ENCODE results near the gene GZMM.
A peak's percentile ranks its signal among the peaks of the same experiment; 100 is the strongest.

GZMM gene

GRCh38 chr19:512547-513365 is 31.1 kb upstream of the GZMM start:
- DNase-seq (ENCODE audit: low read depth), result no peak

- no peak for DNase-seq (ENCODE audit: low read depth)
Observed at GRCh38 chr19:513368-514165, 30.3 kb upstream of the GZMM start.

- no peak for DNase-seq (ENCODE audit: low read depth)
Observed at GRCh38 chr19:514166-514663, 29.6 kb upstream of the GZMM start.

GRCh38 chr19:517721-518597 is 25.9 kb upstream of the GZMM start:
- no peak for DNase-seq (ENCODE audit: low read depth)

GRCh38 chr19:518598-519231 is 25.1 kb upstream of the GZMM start:
- no peak for DNase-seq (ENCODE audit: low read depth)

GRCh38 chr19:519449-519865 is 24.4 kb upstream of the GZMM start:
- DNase-seq (ENCODE audit: low read depth), result no peak

- DNase-seq (ENCODE audit: low read depth), result no peak
Observed at GRCh38 chr19:522726-523125, 21.1 kb upstream of the GZMM start.

GRCh38 chr19:524062-524674 is 19.7 kb upstream of the GZMM start:
- no peak for DNase-seq (ENCODE audit: low read depth)

- no peak for DNase-seq (ENCODE audit: low read depth)
Observed at GRCh38 chr19:525029-525428, 18.8 kb upstream of the GZMM start.

- DNase-seq (ENCODE audit: low read depth), result no peak
Observed at GRCh38 chr19:525857-526419, 17.9 kb upstream of the GZMM start.

GRCh38 chr19:530134-531008 is 13.5 kb upstream of the GZMM start:
- DNase-seq (ENCODE audit: low read depth), result no peak

GRCh38 chr19:531009-531752 is 12.7 kb upstream of the GZMM start:
- peak; percentile 93 for DNase-seq (ENCODE audit: low read depth)

GRCh38 chr19:531753-532560 is 11.9 kb upstream of the GZMM start, which contains the start of gene CDC34:
CDC34 (plus strand) TSS chr19:531760; CDS start chr19:531932, 172 bp downstream.
- DNase-seq (ENCODE audit: low read depth), result no peak

- DNase-seq (ENCODE audit: low read depth), result no peak
Observed at GRCh38 chr19:532561-533363, 11.1 kb upstream of the GZMM start.

- no peak for DNase-seq (ENCODE audit: low read depth)
Observed at GRCh38 chr19:533364-534058, 10.3 kb upstream of the GZMM start.

- no peak for DNase-seq (ENCODE audit: low read depth)
Observed at GRCh38 chr19:534088-534487, 9.8 kb upstream of the GZMM start.
